ENCODE measurements around the gene NET1.

The NET1 gene

DNA sequence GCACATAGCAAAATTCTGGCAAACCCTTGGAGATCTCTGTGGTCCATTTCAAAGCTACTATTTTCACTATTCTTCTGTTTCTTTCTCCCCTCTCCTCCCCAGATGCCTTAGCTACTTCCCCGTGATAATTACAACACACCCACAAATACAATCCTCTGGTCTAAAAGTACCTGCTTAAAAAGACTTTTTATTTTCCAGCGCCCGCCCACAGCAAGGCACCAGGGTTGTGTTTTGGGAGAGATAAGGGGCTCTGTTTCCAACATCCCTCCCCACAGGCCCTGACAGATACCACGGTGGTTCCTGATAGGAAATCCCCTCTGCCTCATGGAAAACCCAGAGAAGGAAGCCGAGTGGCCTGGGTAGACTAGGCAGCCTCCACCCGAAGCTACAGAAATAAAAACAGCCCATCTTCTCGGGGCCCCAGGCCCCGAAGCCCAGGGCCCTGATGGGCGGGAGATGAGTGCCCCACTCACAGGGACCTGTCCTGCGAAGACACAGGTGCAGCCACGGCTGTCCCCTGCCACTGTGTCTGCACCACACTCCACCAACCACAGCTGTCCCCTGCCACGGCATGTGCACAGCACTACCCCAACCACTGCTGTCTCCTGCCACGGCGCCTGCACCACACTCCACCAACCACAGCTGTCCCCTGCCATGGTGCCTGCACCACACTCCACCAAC lies 67.3 kb downstream of the NET1 start:
- in situ Hi-C loops (cut with MboI; ENCODE audit: low sequenced_read_pairs) = no loop called here

DNA sequence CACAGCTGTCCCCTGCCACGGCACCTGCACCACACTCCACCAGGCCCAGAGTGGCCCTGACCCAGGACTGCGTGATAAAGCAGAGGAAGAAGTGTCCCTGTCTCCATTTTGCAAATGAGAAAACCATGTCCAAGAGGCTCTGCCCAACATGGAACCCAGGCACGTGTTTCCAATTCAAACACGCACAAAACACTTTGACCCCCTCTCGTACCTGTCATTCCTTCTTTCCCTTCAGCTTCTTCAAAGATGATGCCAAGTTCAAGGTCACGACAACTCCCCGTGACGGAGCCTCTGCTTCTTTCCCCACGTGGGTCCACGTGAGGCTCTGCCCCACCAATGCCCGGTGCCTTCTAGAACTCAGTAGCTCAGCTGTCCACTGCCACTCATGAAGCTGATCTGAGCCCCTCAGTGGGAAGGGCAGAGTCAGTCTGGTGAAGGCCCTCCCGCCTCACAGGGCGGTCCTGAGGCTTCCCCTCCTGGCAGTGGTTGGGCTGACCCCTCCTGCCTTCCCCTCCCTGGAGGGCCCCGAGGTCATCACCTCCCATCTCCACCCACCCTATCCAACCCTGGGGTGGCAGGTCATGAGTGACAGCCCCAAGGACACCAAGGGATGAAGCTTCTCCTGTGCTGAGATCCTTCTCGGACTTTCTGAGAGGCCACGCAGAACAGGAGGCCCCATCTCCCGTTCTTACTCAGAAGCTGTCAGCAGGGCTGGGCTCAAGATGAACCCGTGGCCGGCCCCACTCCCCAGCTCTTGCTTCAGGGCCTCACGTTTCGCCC lies 68.0 kb downstream of the NET1 start:
- in situ Hi-C loops (cut with MboI; ENCODE audit: low sequenced_read_pairs) = no loop called here

DNA sequence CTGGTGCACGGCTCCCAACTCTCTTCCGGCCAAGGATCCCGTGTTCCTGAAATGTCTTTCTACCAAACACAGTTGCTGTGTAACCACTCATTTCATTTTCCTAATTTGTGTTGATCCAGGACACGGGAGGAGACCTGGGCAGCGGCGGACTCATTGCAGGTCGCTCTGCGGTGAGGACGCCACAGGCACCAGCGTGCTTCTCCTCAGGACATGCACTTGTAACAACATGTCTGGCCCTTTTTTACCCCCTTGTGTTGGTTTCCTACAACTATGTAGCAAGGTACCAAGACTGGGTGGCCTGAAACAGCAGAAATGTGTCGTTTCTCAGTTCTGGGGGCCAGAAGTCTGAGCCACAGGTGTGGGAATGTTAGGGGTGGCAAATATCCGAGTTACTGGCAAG lies 68.8 kb downstream of the NET1 start:
- in situ Hi-C loops (cut with MboI; ENCODE audit: low sequenced_read_pairs) = no loop called here

DNA sequence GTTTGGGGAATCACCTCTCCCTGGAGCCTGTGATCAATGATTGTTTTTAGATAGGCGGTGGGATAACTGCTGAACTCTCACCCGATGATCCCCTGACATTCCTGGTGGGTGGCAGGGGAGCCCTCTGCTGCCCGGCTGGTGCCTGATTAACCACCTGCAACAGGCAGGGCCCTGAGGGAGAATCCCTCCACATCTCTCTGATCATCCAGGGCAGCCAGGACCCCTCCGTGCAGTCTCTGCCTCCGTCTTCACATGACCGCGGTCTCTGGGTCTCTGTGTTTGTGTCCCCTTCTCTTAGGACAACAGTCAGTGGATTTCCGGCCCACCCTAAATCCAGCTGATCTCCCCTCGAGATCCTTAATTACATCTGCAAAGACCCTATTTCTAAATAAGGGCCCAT lies 69.7 kb downstream of the NET1 start:
- in situ Hi-C loops (cut with MboI; ENCODE audit: low sequenced_read_pairs) = no loop called here

DNA sequence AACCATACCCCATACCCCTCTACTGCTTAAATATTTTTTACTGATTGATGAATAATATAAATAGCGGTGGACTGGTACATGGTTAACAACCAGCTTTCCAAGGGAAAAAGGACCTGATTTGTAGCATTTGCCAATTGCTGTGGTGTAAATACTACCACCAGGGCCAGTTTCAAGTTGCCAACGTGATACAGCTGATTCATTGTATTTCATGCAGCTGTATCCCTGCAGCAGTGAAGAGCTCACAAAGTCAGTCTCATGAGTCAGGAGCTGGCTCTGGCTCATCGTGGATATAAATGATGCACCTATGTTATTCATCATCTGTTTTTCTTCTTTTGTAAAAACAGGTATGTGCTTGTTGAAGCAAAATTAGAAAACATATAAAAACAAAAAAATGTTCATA lies 71.8 kb downstream of the NET1 start:
- in situ Hi-C loops (cut with MboI; ENCODE audit: low sequenced_read_pairs) = no loop called here

DNA sequence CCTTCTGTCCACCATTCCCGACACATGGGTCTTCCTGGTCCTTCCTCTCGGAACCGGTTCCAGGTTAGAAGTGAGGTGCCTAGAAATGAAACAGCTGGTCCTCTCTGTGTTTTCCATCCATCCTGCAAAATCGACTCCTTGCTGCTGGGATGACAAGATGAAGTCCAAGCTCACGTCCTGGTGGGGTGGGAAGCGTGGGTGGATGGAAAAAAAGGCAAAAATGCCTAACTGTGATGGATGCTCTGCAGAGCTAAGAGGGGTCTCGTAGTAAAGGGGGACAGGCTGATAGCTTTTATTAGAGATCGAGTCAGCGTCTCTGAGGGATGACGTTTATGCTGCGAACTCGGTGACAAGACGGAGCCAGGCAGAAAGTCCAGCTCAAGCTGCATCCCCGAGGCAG lies 72.9 kb downstream of the NET1 start:
- in situ Hi-C loops (cut with MboI; ENCODE audit: low sequenced_read_pairs) = no loop called here

- in situ Hi-C loops (cut with MboI; ENCODE audit: low sequenced_read_pairs) = no loop called here
Measured at GRCh38 chr10:5485948-5486852, 73.8 kb downstream of the NET1 start.

- in situ Hi-C loops (cut with MboI; ENCODE audit: low sequenced_read_pairs) = no loop called here
Measured at GRCh38 chr10:5486853-5487235, 74.5 kb downstream of the NET1 start.

GRCh38 chr10:5488272-5489161 lies 76.2 kb downstream of the NET1 start:
- in situ Hi-C loops (cut with MboI; ENCODE audit: low sequenced_read_pairs) = no loop called here

GRCh38 chr10:5490032-5490431 lies 77.7 kb downstream of the NET1 start:
- in situ Hi-C loops (cut with MboI; ENCODE audit: low sequenced_read_pairs) = no loop called here

DNA sequence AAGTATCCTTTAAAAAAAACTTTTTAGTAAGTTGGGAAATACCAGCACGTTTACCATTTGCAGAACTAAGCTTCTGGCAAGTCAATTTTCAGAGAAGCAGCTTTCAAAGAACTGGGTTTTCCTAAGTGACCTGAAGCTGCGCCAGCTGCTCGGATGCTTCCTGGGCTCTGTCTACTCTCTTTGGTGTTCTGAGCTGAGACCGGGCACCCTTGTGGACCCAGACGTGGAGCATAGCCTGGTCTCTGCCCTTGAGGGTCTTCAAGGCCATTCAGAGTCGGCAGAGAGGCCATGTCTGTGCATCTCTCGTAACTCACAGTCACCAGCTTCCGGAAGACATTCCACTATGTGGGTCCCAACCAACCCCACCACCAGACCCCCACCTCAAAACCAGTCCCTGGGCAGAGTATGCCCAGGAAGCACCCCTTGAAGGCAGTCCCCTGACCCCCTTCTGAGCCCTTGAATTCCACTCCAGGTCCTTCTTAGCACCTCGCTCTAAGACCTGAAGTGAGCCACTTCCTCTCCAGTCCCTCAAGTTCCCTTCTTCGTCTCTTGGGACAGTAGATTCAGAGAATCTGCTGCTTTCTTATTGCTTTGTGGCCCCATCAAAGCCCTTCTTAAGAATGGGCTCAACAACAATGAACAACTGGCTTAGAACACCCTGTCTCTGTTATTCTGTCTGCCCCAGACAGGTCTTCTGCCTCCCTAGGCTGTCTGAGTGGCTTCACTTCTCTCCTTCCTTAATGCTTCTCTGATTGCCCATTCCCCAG lies 78.5 kb downstream of the NET1 start:
- in situ Hi-C loops (cut with MboI; ENCODE audit: low sequenced_read_pairs) = no loop called here

- in situ Hi-C loops (cut with MboI; ENCODE audit: low sequenced_read_pairs) = no loop called here
Measured at GRCh38 chr10:5491477-5491876, 79.1 kb downstream of the NET1 start.

GRCh38 chr10:5492322-5492855 lies 80.0 kb downstream of the NET1 start:
- in situ Hi-C loops (cut with MboI; ENCODE audit: low sequenced_read_pairs) = no loop called here

- in situ Hi-C loops (cut with MboI; ENCODE audit: low sequenced_read_pairs) = no loop called here
Measured at GRCh38 chr10:5492929-5493576, 80.7 kb downstream of the NET1 start.

DNA sequence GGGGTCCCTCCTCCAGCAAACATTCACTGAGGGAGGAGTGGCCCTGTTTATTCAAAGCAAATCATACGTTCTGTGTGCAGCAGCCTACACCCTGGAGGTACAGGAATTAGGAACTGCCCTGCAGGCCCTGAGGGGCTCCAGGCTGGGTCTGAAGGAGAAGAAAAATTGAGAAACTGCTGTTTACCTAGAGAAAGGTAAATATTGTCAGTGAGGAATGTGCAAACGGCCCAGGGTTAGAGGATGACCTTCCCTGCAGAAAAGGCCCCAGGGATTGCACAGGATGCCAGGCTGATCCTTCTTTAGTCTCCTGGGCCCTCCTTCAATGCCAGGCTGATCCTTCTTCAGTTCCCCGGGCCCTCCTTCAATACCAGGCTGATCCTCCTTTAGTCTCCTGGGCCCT lies 81.3 kb downstream of the NET1 start:
- in situ Hi-C loops (cut with MboI; ENCODE audit: low sequenced_read_pairs) = no loop called here

DNA sequence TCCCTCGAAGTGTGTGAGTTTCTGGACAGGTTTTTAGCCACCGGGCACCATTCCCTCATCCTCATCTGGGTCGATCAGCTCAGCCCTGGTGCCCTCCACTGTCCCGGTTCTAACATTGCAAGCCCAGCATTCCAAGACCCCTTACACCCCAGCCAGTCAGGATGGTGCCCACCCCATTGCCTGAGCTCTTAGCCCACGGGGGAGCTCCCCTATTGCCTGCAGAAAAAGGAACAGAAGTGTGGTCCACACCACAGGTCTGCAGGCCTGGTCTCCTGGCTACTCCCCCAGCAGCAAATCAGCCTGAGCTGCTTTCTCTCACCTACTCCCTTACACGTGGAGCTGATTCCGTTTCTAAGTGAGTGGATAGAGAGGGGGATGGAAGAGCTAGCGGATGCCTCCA lies 82.3 kb downstream of the NET1 start:
- in situ Hi-C loops (cut with MboI; ENCODE audit: low sequenced_read_pairs) = no loop called here

DNA sequence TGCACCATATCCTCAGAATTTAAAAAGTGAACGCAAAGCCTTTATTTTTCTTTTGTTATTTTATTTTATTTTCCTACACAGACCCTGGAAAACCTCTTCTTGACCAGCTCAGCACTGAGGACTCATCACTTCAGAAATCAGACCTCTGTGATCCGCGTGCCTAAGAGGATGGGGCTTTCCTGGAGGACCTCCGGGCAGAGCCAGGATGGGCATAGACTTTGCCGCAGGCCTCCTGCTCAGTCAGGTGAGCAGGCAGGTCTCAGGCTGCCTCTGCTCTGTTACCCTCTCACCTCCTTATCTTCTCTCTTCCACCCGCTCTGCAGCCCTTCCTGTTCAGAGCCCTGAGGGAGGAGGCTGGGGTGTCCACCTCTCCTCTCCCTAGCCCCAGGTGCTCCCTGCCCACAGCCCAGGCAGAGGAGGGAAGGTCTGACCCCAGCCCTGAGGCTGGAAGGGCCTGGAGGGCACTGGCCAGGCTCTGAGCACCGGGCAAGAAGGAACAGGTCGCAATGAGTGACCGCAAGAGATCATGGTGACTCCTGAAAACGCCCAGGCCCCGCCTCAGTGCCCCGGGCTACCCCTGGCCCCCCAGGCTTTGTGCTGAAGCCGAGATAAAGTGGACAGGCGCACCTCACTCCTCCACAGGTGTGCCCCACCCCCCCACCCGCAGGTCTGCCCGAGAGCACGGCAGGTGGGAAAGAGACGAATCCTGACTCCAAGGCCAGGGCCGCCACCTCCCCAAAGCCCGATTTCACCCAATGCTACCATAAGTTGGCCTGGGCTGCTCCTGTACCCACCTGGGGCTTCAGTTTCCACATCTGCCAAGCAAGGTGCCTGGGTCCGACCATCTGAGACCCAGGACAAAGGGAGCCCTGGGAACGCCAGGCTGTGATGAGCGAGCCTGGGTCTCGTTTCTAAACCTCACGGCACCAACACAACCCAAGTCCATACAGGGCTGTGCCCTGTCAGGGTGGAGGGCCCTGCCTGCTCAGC lies 84.2 kb downstream of the NET1 start:
- in situ Hi-C loops (cut with MboI; ENCODE audit: low sequenced_read_pairs) = no loop called here

DNA sequence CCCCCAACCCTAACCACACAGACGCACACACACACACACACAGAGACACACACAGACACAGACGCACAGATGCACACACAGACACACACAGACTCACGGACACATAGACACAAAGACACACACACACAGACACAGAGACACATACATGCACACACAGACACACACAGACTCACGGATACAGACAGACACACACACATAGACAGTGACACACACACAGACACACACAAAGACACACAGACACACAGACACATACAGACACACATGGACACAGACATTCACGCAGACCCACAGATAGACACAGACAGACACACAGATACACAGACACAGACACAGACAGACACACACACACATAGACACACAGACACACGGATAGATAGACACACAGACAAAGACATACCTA lies 84.9 kb downstream of the NET1 start:
- in situ Hi-C loops (cut with MboI; ENCODE audit: low sequenced_read_pairs) = no loop called here
